IPS-18a (cell line): ENCODE data around the gene PLEKHA4.

Experiments used
- H3K27ac ChIP-seq: one replicate; pipeline ENCODE4 v1.5.1; 2013; ENCODE audit warnings: low read length
- H3K27me3 ChIP-seq: one replicate; pipeline ENCODE4 v1.6.1; 2013; ENCODE audit warnings: mild to moderate bottlenecking, low read length; ENCODE audit not compliant: control insufficient read depth, insufficient read depth
- H3K36me3 ChIP-seq: one replicate; pipeline ENCODE4 v1.6.1; 2013; ENCODE audit warnings: low read depth, low read length; ENCODE audit not compliant: control insufficient read depth
- H3K4me1 ChIP-seq: one replicate; pipeline ENCODE4 v1.6.1; 2013; ENCODE audit warnings: low read depth, low read length; ENCODE audit not compliant: control insufficient read depth
- H3K4me3 ChIP-seq: one replicate; pipeline ENCODE4 v1.5.1; 2013; ENCODE audit warnings: low read length
- H3K9ac ChIP-seq: one replicate; pipeline ENCODE4 v1.6.1; 2013; ENCODE audit warnings: mild to moderate bottlenecking, low read length, moderate library complexity
- H3K9me3 ChIP-seq: one replicate; pipeline ENCODE4 v1.6.1; 2013; ENCODE audit warnings: low read depth, low read length; ENCODE audit not compliant: control insufficient read depth

The PLEKHA4 gene

DNA sequence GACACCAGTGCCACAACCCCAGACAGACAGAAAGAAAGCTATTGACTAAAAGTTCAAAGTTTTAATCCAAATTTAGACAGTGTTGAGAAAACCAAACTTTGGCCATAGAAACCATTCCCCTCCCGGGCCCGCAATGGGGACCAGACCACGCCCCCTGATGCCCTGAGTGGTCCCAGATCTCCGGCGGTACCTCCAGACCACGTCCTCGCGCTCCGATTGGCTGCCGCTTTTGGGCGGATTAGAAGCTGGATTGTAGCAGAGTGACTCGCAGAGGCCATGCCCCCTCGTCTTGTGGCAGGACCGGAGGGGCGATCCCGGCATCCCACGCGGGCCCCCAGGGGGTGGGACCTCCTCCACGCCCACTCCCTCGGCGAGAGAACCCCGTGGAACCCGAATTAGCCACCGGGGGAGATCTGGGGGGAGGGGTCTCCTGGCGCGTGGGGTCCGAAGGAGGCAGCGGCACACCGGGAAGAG lies 31.3 kb downstream of the PLEKHA4 start:
- H3K9ac ChIP-seq, result peak overlapping the region; percentile 26

DNA sequence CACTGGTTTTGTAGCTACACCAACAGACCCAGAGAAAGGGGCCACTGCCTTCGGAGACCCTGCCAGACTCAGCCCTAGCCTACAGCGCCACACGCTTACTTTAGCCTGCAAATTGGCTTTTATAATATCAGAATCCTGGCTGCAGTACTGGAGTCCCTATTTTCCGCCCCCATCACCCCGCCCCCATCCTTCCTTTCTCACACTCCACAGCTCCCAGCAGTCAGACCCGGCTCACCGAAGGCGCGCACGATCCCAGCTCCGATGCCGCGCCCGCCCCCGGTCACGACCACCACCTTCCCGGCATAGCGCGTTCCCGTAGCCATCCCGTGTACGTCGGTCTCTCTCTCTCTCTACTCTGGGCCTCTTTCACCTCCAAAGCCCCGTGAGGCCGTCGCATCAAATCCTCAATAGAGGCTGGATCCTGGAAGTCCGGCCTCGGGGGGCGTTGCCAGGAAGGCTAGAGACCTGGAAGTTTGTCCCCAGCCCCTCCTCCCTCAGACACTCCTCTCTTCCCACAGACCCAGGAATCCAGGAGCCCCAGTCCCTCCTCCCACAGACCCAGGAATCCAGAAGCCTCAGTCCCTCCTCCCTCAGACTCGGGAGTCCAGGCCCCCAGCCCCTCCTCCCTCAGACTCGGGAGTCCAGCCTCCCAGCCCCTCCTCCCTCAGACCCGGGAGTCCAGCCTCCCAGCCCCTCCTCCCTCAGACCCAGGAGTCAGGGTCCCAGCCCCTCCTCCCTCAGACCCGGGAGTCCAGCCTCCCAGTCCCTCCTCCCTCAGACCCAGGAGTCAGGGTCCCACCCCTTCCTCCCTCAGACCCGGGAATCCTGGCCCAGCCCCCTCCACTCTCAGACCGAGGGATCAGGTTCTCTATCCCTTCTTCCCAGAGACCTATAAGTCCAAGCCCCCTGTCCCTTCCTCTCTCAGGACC lies 32.1 kb downstream of the PLEKHA4 start, which contains the start of gene HSD17B14:
Gene HSD17B14 (minus strand): TSS at position 403 of the 929 bp plus-strand sequence. CDS start 80 bp downstream, at position 323.
- Histone ChIP-seq H3K27ac (peak within 1 kb of the TSS; percentile 15), H3K4me3 (peak within 1 kb of the TSS; percentile 53), H3K9me3 (no peaks in the 10 kb centered on the region)

More for the DNA sequence above, 31.3 kb downstream of the PLEKHA4 start:
- H3K27ac ChIP-seq, result peak overlapping the region; percentile 15
- peak overlapping the region; percentile 53 for H3K4me3 ChIP-seq
- no peaks in the 10 kb centered on the region for H3K27me3 ChIP-seq
- H3K36me3 ChIP-seq, result no peaks in the 10 kb centered on the region
- H3K9me3 ChIP-seq, result no peaks in the 10 kb centered on the region
- no peaks in the 10 kb centered on the region for H3K4me1 ChIP-seq

DNA sequence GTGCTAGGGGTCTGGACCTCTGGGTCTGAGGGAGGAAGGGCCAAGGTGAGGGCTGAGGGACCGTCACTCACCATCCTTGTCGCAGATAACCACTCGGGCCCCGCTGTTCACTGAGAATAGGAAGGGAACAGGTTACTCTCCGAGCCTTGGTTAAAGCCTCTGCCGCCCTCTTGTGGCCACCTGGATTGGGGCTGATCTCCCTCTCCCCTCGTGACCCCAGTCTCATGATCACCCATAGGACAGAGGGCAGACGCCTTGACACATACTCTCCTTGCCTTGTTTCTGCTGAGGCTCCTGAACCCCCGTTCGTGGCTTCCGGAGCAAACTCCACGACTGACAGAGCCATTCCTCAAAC lies 32.7 kb downstream of the PLEKHA4 start:
- Histone ChIP-seq H3K9me3 (no peaks in the 10 kb centered on the region), H3K27ac (no peak overlapping the region), H3K36me3 (no peaks in the 10 kb centered on the region), H3K9ac (peak overlapping the region; percentile 26), H3K4me1 (no peaks in the 10 kb centered on the region), H3K27me3 (no peaks in the 10 kb centered on the region), H3K4me3 (peak overlapping the region; percentile 53)

More for the DNA sequence above, 32.1 kb downstream of the PLEKHA4 start, which contains the start of gene HSD17B14:
- no peaks in the 10 kb centered on the region for H3K27me3 ChIP-seq
- no peaks in the 10 kb centered on the region for H3K4me1 ChIP-seq
- no peaks in the 10 kb centered on the region for H3K36me3 ChIP-seq
- H3K9ac ChIP-seq, result peak within 1 kb of the TSS; percentile 26

DNA sequence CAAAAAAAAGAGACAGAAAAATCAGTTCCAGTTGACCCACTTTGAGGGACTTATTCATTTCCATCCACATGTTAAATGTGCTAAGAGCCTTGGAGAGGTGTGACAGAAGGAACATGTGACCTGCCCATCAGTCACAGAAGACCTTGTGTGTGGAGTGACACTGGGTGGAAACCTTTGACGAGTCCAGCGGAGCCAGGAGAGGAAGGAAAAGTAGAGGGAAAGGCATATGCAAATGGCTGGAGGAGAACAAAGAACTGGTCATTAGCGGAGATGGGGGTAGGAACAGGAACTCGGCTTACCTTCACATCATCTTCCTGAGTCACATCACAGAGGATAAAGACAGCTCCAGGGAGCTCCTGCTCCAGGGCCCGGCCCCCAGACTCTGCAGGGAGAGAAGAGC lies 34.4 kb downstream of the PLEKHA4 start:
- Histone ChIP-seq H3K36me3 (no peaks in the 10 kb centered on the region), H3K9ac (no peak overlapping the region), H3K9me3 (no peaks in the 10 kb centered on the region), H3K4me3 (no peak overlapping the region), H3K27me3 (no peaks in the 10 kb centered on the region), H3K27ac (no peak overlapping the region), H3K4me1 (no peaks in the 10 kb centered on the region)

DNA sequence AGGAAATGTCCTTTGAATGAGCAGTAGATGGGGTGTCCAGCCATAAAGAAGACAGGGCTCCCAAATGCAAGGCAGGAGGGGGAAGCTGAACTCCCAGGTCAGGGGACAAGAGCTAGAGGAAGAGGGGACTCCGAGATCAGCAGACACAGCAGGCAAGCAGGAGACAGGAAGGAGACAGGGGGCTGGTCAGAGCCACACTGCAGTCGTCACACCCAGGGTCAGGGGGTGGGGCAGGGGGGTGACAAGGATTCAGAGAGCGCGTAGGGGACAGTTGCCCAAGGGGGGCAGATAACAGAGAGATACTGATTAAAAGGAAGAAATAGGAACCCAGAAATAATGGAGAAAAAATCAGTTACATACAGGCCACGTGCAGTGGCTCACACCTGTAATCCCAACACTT lies 35.4 kb downstream of the PLEKHA4 start:
- Histone ChIP-seq H3K9ac (no peak overlapping the region), H3K4me1 (no peaks in the 10 kb centered on the region), H3K27me3 (no peaks in the 10 kb centered on the region)

DNA sequence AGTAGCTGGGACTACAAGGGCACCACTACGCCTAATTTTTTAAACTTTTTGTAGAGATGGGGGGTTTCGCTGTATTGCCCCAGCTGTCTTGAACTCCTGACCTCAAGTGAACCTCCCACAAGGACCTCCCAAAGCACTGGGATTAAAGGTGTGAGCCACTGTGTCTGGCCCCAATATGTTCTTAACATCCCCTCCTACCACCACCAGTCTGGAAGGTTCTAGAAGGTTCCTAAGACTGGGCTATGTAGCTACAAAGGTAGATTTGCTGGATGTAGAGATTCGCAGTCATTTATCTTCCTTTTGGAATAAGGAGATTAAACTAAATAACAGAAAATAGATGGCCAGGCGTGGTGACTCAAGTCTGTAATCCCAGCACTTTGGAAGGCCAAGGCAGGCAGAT lies 37.5 kb downstream of the PLEKHA4 start:
- H3K9me3 ChIP-seq, result no peaks in the 10 kb centered on the region
- no peaks in the 10 kb centered on the region for H3K4me1 ChIP-seq
- H3K36me3 ChIP-seq, result no peaks in the 10 kb centered on the region
- H3K9ac ChIP-seq, result no peak overlapping the region
- H3K4me3 ChIP-seq, result no peak overlapping the region
- H3K27me3 ChIP-seq, result no peaks in the 10 kb centered on the region
- H3K27ac ChIP-seq, result no peak overlapping the region

More for the DNA sequence above, 35.4 kb downstream of the PLEKHA4 start:
- H3K4me3 ChIP-seq, result no peak overlapping the region
- no peaks in the 10 kb centered on the region for H3K9me3 ChIP-seq
- H3K27ac ChIP-seq, result no peak overlapping the region
- H3K36me3 ChIP-seq, result no peaks in the 10 kb centered on the region

DNA sequence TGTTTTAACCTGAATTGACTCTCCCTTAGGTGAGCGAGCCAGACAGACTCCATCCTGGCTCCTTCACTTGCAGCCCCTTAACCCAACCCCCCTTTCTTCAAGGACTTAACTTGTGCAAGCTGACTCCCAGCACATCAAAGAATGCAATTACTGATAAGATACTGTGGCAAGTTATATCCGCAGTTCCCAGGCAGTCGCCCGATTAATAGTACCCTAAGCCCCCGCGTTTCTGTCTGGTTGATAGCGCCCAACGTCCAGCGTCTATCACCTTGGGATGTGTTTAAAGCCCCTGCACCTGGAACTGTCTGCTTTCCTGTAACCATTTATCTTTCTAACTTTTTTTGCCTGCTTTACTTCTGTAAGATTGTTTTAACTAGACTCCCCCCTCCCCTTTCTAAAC lies 38.3 kb downstream of the PLEKHA4 start:
- Histone ChIP-seq H3K27me3 (no peaks in the 10 kb centered on the region), H3K9ac (no peak overlapping the region), H3K4me3 (no peak overlapping the region), H3K9me3 (no peaks in the 10 kb centered on the region), H3K27ac (no peak overlapping the region), H3K36me3 (no peaks in the 10 kb centered on the region), H3K4me1 (no peaks in the 10 kb centered on the region)

DNA sequence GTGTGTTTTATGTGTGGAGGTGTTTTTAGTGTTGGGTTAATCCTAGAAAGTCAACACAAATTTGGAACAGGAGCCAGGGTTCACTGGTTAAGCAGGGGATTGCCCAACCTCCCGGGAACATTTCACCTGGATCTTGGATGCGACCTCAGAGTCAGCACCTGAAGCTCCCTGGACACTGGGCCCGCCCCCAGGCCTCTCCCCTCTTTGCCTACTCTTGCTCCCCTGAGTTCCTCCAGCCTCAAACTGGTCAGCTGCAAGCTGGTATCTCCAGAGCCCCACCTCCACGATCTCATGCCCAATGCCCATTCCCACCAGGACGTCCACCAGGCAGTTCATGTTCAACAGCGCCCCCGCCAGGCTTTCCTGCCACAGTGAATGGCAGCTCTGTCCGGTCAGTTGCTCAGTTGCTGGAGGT lies 41.8 kb downstream of the PLEKHA4 start:
- H3K9me3 ChIP-seq, result no peaks in the 10 kb centered on the region
- H3K4me3 ChIP-seq, result no peak overlapping the region
- no peaks in the 10 kb centered on the region for H3K36me3 ChIP-seq
- H3K4me1 ChIP-seq, result no peaks in the 10 kb centered on the region
- no peaks in the 10 kb centered on the region for H3K27me3 ChIP-seq
- no peak overlapping the region for H3K9ac ChIP-seq
- no peak overlapping the region for H3K27ac ChIP-seq

DNA sequence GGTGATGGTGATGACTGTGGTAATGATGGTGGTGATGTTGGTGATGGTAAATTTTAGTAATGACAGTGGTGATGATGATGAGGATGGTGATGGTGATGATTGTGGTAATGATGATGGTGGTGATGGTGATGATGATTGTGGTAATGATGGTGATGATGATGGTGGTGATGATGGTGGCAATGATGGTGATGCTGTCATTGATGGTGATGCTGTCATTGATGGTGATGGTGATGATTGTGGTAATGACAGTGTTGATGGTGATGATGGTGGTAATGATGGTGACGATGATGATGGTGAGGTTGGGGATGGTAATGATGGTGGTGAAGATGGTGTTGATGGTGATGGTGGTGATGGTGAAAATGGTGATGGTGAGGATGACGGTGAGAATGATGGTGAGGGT lies 45.9 kb downstream of the PLEKHA4 start:
- Histone ChIP-seq H3K9me3 (no peaks in the 10 kb centered on the region), H3K4me1 (no peaks in the 10 kb centered on the region)

DNA sequence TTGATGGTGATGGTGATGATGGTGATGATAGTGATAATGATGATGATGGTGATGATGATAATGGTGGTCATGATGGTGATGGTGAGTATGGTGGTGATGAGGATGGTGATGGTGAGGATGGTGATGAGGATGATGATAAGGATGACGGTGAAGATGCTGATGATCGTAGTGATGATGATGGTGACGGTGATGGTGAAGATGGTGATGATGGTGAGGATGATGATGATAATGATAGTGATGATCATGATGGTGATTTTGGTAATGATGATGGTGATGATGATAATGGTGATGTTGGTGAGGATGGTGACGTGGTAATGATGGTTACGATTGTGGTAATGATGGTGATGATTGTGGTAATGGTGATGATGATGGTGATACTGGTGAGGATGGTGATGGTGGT lies 46.8 kb downstream of the PLEKHA4 start:
- Histone ChIP-seq H3K4me1 (no peaks in the 10 kb centered on the region), H3K27me3 (no peaks in the 10 kb centered on the region), H3K36me3 (no peaks in the 10 kb centered on the region)

More for the DNA sequence above, 45.9 kb downstream of the PLEKHA4 start:
- no peaks in the 10 kb centered on the region for H3K27me3 ChIP-seq
- H3K36me3 ChIP-seq, result no peaks in the 10 kb centered on the region
- H3K27ac ChIP-seq, result no peak overlapping the region
- no peak overlapping the region for H3K9ac ChIP-seq
- no peak overlapping the region for H3K4me3 ChIP-seq

DNA sequence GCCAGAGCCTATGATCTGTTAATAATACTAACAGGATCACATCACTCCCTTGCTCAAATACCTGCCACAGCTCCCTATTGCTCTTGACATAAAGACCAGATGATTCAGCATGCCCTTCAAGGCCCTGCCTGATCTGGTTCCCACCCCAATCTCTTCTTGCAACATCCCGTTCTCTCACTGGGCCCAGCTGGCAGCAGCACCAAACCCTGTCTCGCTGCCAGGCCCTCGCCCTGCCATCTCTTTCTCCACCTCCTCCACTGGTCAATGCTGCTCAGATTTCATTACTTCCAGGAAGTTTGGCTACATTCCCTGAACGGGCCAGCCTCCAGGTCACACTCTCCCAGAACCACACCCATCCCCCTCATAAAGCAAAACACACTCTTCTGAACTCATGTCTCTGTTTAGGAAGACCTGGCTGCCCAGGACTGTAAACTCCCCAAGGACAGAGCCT lies 49.0 kb downstream of the PLEKHA4 start:
- H3K9ac ChIP-seq, result no peak overlapping the region
- H3K36me3 ChIP-seq, result no peaks in the 10 kb centered on the region
- no peaks in the 10 kb centered on the region for H3K27me3 ChIP-seq
- no peak overlapping the region for H3K4me3 ChIP-seq
- no peak overlapping the region for H3K27ac ChIP-seq
- H3K9me3 ChIP-seq, result no peaks in the 10 kb centered on the region
- no peaks in the 10 kb centered on the region for H3K4me1 ChIP-seq

More for the DNA sequence above, 46.8 kb downstream of the PLEKHA4 start:
- Histone ChIP-seq H3K9me3 (no peaks in the 10 kb centered on the region), H3K9ac (no peak overlapping the region), H3K27ac (no peak overlapping the region), H3K4me3 (no peak overlapping the region)
